NCI-H1417 treated with DMSO at 0.1 percent for 48 hours (cell line): ENCODE results near the gene PNMA8B.

Experiments used
- DNase-seq: peaks from one replicate; lab custom pipeline; 2025; lab: John Stamatoyannopoulos, UW

PNMA8B gene

DNA sequence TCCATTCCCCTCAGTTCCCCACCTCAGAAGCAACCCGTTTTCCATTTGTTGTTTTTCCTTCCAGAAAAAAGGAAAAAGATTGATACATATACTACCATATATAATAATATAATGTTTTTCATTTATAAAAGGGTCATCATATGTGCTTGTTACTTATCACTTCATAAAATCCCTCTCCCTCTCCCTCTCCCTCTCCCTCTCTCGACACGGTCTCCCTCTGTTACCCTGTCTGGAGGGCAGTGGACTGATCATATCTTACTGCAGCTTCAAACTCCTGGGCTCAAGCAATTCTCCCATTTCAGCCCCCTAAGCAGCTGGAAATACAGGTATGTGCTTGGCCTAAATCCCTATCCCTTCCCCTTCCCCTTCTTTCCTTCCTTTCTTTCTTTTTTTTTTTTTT, 41.4 kb downstream of the PNMA8B start:
- no peak for DNase-seq

DNA sequence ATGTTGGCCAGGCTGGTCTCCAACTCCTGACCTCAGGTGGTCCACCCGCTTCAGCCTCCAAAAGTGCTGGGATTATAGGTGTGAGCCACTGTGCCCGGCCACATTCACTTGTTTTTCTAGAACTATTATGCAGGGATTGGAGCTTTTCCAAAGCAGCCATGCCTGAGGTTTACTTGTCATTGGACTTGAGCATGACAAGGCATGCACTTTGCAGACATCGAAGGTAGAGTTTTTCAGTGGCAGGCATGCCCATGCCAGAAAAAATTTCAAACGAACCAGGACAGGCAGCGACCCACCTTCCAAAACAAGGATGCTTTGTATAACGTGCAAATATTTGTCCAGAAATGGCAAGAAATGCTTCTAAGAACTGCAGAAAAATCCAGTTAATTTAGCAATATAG, 42.0 kb downstream of the PNMA8B start:
- DNase-seq, result no peak

DNA sequence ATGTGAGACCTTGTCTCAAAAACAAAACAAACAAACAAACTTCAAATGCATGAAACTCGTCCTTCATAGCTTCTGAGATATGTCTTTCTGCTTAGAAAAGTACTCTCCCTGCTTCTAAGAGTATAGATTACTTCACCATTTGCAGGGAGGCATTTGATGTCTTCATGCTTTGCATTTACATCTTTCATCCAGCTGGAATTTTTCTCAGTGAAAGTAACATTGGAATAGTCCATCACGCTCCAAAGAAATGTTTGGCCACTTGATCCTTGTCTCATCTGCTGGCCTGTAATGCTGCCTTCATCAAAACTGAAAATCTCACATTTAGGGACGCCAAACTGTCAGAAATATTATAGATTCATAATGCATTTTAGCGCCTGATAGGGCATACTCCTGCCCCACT, 43.5 kb downstream of the PNMA8B start:
- no peak for DNase-seq

DNA sequence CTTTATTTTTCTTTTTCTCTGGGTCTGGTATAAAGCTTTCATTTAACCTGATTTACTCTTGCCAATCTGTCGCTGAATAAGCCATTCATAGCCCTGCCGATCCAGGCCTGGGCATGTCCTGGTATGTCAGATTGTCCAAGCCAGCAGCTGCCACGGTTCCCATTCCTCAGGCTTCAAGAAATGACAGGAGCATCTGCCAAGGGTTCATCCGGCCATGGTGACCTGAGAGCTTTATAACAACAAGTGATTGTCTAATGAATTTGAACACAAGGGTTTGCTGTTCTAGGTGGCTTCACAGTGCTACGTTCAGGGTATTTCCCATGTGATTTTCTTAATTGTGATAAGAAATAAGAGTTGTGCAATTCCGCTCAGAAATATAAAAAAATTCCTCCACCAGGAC, 44.3 kb downstream of the PNMA8B start:
- DNase-seq, result no peak

DNA sequence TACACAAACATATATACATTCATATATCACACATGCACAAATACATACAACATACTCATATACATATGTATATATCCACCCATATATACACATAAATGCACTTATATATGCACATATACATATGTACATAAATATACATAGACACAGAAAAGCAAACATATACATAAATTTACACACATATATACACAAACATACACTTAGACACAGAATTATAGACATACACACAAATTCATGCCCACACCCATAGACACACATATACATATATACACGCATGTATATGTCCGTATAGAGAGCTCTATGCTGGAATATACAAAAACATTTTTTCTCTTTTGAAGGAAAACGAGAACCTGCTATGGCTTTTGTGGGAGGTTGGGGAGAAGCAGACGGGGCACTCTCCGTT, 44.9 kb downstream of the PNMA8B start:
- no peak for DNase-seq

DNA sequence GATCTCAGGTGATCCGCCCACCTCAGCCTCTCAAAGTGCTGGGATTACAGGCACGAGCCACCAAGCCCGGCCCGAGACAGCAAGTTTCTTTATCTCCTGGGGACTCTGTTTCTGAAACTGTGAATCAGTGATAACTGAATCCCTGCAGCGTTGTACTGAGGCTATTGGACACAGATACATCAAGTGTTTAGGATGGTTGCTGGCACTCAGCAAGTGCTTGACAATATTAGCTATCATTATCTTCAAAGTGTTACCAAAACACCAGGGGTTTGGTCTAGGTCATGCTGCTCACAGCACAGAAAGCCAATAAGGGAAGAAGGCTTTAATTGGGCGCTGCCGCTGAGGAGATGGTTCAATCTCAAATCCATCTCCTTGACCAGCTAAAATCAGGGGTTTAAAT, 46.4 kb downstream of the PNMA8B start:
- DNase-seq, result no peak

DNA sequence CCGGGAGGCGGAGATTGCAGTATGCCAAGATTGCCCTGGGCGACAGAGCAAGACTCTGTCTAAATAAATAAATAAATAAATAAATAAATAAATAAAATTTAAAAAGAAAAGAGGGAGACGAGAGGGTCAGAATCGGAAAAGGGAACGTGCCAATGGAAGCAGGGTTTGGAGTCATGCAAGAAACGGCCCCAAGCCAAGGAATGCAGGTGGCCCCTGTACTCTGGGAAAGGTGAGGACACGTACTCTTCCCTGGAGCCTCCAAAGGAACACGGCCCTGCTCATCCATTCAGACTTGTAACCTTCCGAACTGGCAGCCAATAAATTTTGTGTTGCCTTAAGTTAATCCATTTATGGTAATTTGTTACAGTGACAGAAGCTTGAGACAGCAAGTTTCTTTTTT, 47.1 kb downstream of the PNMA8B start:
- DNase-seq, result no peak

DNA sequence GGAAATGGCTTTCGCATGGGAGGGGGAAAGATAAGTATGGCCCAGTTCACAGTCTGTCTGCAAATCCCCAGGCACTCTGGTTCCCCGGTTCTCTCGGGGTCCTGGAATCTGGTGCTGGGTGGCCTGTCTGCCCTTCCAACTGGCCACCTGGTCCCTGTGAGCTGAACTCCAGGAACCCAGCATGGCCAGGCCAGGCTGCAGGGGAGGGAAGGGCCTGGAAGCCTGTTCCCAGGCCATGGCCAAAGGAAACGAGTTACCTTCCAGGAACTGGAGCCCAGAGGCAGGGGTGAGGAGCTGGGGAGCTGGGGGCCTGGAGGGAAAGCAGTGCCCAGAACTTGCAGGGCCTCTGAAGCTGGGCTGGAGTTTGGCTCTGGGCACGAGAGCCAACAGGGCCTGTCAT, 47.8 kb downstream of the PNMA8B start:
- DNase-seq, result no peak

DNA sequence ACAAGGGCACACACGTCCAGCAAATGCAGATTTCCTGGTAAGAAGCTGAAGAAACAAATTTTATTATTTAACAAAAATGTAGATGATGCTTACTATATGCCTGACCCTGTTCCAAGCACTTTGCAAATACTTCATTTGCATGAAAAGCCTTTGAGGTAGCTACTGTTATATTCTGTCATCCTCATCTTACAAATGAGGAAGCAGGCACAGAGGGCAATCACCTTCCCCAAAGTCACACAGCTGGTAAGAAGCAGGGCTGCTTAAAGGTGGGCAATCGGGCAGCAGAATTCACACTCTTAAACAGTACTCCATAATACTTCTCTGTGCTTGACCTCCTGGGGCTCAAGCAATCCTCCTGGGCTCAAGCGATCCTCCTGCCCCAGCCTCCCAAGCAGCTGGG, 48.7 kb downstream of the PNMA8B start:
- no peak for DNase-seq

DNA sequence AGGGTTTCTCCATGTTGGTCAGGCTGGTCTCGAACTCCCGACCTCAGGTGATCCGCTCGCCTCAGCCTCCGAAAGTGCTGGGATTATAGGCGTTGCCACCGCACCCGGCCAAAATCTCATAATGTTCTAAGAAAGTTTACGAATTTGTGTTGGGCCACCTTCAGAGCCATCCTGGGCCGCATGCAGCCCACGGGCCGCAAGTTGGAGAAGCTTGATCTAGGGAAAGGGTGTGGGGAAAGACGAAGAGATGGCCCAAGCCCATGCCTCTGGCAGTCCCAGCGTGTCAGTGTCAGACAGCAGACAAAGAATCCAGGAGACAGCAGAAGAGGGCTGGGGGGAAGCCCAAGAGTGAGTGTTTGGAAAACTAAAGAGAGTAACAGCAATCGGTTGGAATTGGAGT, 49.6 kb downstream of the PNMA8B start:
- DNase-seq, result no peak

DNA sequence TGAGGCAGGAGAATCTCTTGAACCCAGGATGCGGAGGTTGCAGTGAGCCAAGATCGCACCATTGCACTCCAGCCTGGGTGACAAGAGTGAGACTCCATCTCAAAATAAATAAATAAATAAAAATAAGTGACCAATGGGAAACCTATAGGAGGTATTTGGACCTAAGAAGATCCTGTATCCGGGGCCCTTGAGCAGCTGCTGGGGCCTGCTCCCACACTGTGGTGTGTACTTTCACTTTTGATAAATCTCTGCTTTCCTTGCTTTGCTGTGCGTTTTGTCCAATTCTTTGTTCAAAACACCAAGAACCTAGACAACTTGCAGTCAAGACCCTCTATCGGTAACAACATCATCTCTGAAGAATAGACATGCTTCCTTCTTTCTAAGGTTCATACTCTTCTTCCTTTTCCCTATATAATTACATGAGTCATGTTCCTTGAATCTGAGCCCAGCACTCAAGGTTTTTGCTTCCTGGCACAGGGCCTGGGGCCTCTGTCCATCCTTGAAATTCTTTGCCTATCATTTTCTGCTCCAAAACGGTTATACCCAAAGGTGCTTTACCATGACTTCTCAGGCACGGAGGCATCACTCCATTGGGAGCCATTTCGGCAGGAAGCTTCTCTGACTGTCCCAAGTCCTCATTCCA, 52.7 kb downstream of the PNMA8B start:
- DNase-seq, result no peak

DNA sequence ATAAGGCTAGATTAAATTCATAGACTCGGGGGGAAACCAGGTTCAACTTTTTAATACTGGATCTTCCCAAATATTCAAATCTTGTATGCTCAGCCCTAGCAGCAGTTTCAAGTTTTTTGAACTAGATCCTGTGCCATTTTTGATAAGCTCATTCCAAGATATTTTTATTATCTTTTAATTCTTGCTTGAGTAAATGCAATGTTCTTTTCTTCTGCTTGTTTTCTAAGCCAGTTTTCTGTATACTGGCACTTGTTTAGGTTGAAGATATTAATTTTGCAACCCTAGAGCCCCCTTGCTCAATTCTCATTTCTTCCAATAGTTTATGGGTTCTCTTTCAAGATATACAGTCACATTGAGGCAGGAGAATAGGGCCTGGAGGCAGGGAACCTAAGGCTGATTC, 53.8 kb downstream of the PNMA8B start:
- DNase-seq, result no peak
